ENCODE results near the gene NCKAP5. TPM values are rescaled to one million over a fixed set of nuclear protein-coding genes. Genes with fewer than 3 reads are reported as not detected.

Gene NCKAP5
- total and polyA plus RNA-seq, 4 donors, result 0.57 to 2.8 (median 2.4) TPM

DNA sequence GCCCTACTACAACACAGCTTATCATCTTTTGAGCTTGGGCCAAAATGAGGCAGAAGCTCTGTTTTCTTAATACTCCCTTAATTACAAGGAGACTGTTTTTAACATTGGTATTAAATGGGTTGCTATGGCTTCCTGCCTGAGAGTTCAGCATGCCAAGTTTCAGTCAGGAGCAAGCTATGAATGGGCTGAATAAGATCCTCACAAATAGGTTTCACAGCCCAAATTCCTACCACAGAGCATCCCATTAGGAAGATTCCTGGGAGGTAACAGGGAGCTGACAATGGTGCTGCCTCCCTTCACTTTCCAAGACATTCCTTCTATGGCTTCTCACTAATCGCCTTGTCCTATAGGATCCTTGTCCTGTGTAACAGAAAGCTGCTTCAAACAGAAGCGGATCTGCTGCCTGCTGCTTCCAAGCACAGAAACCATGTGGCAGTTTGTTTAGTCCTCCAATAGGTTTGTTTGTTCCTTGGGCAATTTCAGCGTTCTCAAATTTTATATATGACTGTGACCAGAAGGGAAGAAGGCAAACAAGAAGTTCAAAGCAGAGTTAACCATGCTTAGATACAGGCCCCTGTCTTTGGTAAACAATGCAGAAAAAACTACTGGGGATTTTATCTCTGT lies 70.9 kb downstream of the NCKAP5 start:
- H3K27ac ChIP-seq (ENCODE audit: low read depth in 1 of 2, low read length in 2 of 2), result no peak overlapping the region
- no peak for DNase-seq (ENCODE audit: low spot score)
- no peak overlapping the region for H3K4me3 ChIP-seq (ENCODE audit: low read depth in 1 of 3, low read length in 3 of 3)
- no peak overlapping the region for H3K9ac ChIP-seq (ENCODE audit: low read depth in 1 of 2, low read length in 2 of 2)
- WGBS, result 62% methylated on average over 3 of the region's 3 CpGs
- peaks cover 0 to 45% (median 13%) of the 10 kb centered on the region in 4 donors for H3K4me1 ChIP-seq (ENCODE audit: control insufficient read depth in 4 of 4, insufficient read depth in 4 of 4, low read length in 3 of 4)
- no peaks in the 10 kb centered on the region for H3K9me3 ChIP-seq (ENCODE audit: control insufficient read depth in 4 of 4, low read length in 3 of 4)
- no peaks in the 10 kb centered on the region for H3K27me3 ChIP-seq (ENCODE audit: control insufficient read depth in 4 of 4, insufficient read depth in 4 of 4, low read length in 3 of 4)
- TF ChIP-seq, protein P1, sequence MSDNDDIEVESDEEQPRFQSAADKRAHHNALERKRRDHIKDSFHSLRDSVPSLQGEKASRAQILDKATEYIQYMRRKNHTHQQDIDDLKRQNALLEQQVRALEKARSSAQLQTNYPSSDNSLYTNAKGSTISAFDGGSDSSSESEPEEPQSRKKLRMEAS (IDR thresholded peaks at IDR 0.05), result no peak
- TF ChIP-seq YY1 (IDR thresholded peaks at IDR 0.05) (no peak), NR2F2 (IDR thresholded peaks at IDR 0.05) (no peak), FOXA1 (IDR thresholded peaks at IDR 0.05) (no peak), CTCF (IDR thresholded peaks at IDR 0.05; ENCODE audit: low read depth, low read length, missing input control) (no peak), EGR1 (IDR thresholded peaks at IDR 0.05; ENCODE audit: low read depth in 2 of 2) (no peak), TAF1 (conservative IDR thresholded peaks at IDR 0.05) (no peak), GABPA (IDR thresholded peaks at IDR 0.05 in 1 of 2, conservative IDR thresholded peaks at IDR 0.05 in 1 of 2) (no peak), JUND (IDR thresholded peaks at IDR 0.05) (no peak), HNF4G (IDR thresholded peaks at IDR 0.05) (no peak), RXRA (IDR thresholded peaks at IDR 0.05) (no peak), ATF3 (IDR thresholded peaks at IDR 0.05) (no peak), SP1 (IDR thresholded peaks at IDR 0.05) (no peak), RAD21 (IDR thresholded peaks at IDR 0.05) (no peak), FOXA2 (IDR thresholded peaks at IDR 0.05) (no peak)
- TF ChIP-seq, protein P2, sequence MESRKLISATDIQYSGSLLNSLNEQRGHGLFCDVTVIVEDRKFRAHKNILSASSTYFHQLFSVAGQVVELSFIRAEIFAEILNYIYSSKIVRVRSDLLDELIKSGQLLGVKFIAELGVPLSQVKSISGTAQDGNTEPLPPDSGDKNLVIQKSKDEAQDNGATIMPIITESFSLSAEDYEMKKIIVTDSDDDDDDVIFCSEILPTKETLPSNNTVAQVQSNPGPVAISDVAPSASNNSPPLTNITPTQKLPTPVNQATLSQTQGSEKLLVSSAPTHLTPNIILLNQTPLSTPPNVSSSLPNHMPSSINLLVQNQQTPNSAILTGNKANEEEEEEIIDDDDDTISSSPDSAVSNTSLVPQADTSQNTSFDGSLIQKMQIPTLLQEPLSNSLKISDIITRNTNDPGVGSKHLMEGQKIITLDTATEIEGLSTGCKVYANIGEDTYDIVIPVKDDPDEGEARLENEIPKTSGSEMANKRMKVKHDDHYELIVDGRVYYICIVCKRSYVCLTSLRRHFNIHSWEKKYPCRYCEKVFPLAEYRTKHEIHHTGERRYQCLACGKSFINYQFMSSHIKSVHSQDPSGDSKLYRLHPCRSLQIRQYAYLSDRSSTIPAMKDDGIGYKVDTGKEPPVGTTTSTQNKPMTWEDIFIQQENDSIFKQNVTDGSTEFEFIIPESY (IDR thresholded peaks at IDR 0.05), result no peak
- TF ChIP-seq, protein P3, sequence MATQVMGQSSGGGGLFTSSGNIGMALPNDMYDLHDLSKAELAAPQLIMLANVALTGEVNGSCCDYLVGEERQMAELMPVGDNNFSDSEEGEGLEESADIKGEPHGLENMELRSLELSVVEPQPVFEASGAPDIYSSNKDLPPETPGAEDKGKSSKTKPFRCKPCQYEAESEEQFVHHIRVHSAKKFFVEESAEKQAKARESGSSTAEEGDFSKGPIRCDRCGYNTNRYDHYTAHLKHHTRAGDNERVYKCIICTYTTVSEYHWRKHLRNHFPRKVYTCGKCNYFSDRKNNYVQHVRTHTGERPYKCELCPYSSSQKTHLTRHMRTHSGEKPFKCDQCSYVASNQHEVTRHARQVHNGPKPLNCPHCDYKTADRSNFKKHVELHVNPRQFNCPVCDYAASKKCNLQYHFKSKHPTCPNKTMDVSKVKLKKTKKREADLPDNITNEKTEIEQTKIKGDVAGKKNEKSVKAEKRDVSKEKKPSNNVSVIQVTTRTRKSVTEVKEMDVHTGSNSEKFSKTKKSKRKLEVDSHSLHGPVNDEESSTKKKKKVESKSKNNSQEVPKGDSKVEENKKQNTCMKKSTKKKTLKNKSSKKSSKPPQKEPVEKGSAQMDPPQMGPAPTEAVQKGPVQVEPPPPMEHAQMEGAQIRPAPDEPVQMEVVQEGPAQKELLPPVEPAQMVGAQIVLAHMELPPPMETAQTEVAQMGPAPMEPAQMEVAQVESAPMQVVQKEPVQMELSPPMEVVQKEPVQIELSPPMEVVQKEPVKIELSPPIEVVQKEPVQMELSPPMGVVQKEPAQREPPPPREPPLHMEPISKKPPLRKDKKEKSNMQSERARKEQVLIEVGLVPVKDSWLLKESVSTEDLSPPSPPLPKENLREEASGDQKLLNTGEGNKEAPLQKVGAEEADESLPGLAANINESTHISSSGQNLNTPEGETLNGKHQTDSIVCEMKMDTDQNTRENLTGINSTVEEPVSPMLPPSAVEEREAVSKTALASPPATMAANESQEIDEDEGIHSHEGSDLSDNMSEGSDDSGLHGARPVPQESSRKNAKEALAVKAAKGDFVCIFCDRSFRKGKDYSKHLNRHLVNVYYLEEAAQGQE (IDR thresholded peaks at IDR 0.05), result no peak
- H3K36me3 ChIP-seq (ENCODE audit: control insufficient read depth in 4 of 4, insufficient read depth in 3 of 4, low read depth in 1 of 4, low read length in 3 of 4), result no peaks in the 10 kb centered on the region
